Karpas-422 (cell line): ENCODE data around the gene GPR143. TPM values are rescaled to one million over a fixed set of nuclear protein-coding genes. Genes with fewer than 3 reads are reported as not detected.

Experiments
- DNase-seq: peaks from one replicate; pipeline ENCODE4 v3.0.0-alpha.2; 2015
- H2AFZ ChIP-seq: fragments of 200-600 bp; sonication (generic); 2 replicates; pipeline ENCODE4 v1.6.1; 2014; ENCODE audit warnings: antibody characterized with exemption, low read length, mixed read lengths
- H3K27ac ChIP-seq: fragments of 200-600 bp; sonication (generic); 2 replicates; pipeline ENCODE4 v1.5.1; 2014; ENCODE audit warnings: mild to moderate bottlenecking, low read length, moderate library complexity
- H3K27me3 ChIP-seq: fragments of 200-600 bp; sonication (generic); 2 replicates; pipeline ENCODE4 v1.6.1; 2014; ENCODE audit warnings: low read length, mixed read lengths
- H3K36me3 ChIP-seq: fragments of 200-600 bp; sonication (generic); 2 replicates; pipeline ENCODE4 v1.6.1; 2014; ENCODE audit warnings: low read length, mixed read lengths; ENCODE audit not compliant: insufficient read depth
- H3K4me1 ChIP-seq: fragments of 200-600 bp; sonication (generic); 2 replicates; pipeline ENCODE4 v1.6.1; 2014; ENCODE audit warnings: mild to moderate bottlenecking, low read length, mixed read lengths
- H3K4me2 ChIP-seq: fragments of 200-600 bp; sonication (generic); 2 replicates; pipeline ENCODE4 v1.6.1; 2014; ENCODE audit warnings: low read length, low read depth, mild to moderate bottlenecking; ENCODE audit not compliant: poor library complexity, severe bottlenecking
- H3K4me3 ChIP-seq: fragments of 200-600 bp; sonication (generic); 2 replicates; pipeline ENCODE4 v1.5.1; 2014; ENCODE audit warnings: mild to moderate bottlenecking, antibody characterized with exemption, low read length, mixed read lengths
- H3K79me2 ChIP-seq: fragments of 200-600 bp; sonication (generic); 2 replicates; pipeline ENCODE4 v1.6.1; 2014; ENCODE audit warnings: mild to moderate bottlenecking, low read length, mixed read lengths
- H3K9ac ChIP-seq: fragments of 200-600 bp; sonication (generic); 2 replicates; pipeline ENCODE4 v1.6.0; 2014; ENCODE audit warnings: low read length
- H3K9me2 ChIP-seq: fragments of 200-600 bp; sonication (generic), shearing (Covaris generic); replicated peaks from 2 replicates; pipeline ENCODE4 v1.6.0; 2014; ENCODE audit warnings: mild to moderate bottlenecking, low read length, moderate library complexity; ENCODE audit not compliant: insufficient read depth
- H3K9me3 ChIP-seq: fragments of 300-700, 200-600 bp; sonication (generic); 2 replicates; pipeline ENCODE4 v1.6.1; 2014; ENCODE audit warnings: low read length, mixed read lengths
- H4K20me1 ChIP-seq: fragments of 200-600 bp; sonication (generic); 2 replicates; pipeline ENCODE4 v1.6.1; 2014; ENCODE audit warnings: mild to moderate bottlenecking, antibody characterized with exemption, low read length, low read depth; ENCODE audit not compliant: insufficient read depth
- total RNA-seq: library from RNA; depleted of rRNA; stranded (reverse); fragments of >200 nt; shearing (Covaris generic); gene quantifications from 2 replicates; pipeline ENCODE4 v1.2.3, GENCODE V29; 2014; ENCODE audit warnings: low replicate concordance

The GPR143 gene
- total RNA-seq, 1 experiment from 2014 or later: not detected

DNA sequence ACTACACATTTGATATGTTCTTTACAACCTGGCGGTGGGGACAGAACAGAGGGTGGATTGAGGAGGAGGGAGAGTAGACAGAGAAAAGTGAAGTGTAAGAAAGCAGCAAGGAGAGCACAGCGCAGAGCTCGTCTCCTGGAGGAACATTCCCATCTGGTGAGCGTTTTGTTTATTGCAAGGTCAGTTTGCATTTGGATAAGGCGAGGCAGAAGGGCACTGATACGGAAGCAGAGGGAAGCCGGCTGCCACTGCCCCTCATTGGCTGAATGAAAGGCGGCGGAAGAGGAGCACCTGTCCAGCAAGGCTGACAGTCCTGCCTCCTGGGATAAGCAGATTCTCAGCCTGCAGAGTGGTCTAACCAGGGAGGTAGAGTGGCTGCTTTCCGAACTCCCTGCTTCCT lies 83.2 kb downstream of the GPR143 start:
- H3K4me3 ChIP-seq: no peak overlapping the region
- no peaks in the 10 kb centered on the region for H3K79me2 ChIP-seq
- H3K9me2 ChIP-seq: no peaks in the 10 kb centered on the region
- H3K27me3 ChIP-seq: no peaks in the 10 kb centered on the region
- H3K9ac ChIP-seq: no peak overlapping the region
- H3K27ac ChIP-seq: no peak overlapping the region
- H4K20me1 ChIP-seq: no peaks in the 10 kb centered on the region
- H2AFZ ChIP-seq: no peak overlapping the region
- H3K4me1 ChIP-seq: no peaks in the 10 kb centered on the region
- no peaks in the 10 kb centered on the region for H3K36me3 ChIP-seq
- H3K9me3 ChIP-seq: no peaks in the 10 kb centered on the region
- no peak overlapping the region for H3K4me2 ChIP-seq
- no peak for DNase-seq

- peaks cover 5% of the 10 kb centered on the region for H3K4me1 ChIP-seq
- H3K27me3 ChIP-seq: no peaks in the 10 kb centered on the region
- H4K20me1 ChIP-seq: no peaks in the 10 kb centered on the region
- no peaks in the 10 kb centered on the region for H3K36me3 ChIP-seq
- no peak overlapping the region for H2AFZ ChIP-seq
- H3K4me3 ChIP-seq: no peak overlapping the region
- H3K27ac ChIP-seq: no peak overlapping the region
- no peak overlapping the region for H3K9ac ChIP-seq
- DNase-seq: no peak
- H3K9me2 ChIP-seq: no peaks in the 10 kb centered on the region
- H3K79me2 ChIP-seq: no peaks in the 10 kb centered on the region
- H3K4me2 ChIP-seq: no peak overlapping the region
- H3K9me3 ChIP-seq: no peaks in the 10 kb centered on the region
These were observed 84.2 kb downstream of the GPR143 start for GRCh38 chrX:9681422-9681821.

DNA sequence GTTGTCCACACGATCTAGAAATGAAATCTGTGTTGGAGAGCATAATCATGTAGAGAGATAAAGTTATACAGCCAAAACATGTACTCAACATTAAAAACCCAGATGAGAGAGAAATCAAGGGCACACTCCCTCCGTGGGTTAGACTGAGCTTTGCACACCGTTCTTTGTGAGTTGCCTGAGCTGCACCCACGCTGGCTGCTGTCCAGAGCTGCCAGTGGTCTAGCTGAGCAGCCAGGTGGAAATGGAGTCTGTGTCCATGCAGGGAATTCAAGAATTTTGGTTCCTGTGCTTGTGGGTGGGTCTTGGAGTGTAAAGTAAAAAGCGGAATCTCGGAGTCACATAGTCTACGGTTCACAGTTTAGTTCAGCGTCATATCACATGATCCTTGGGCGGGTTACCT lies 84.6 kb downstream of the GPR143 start:
- Histone ChIP-seq H3K36me3 (no peaks in the 10 kb centered on the region), H2AFZ (no peak overlapping the region), H3K4me1 (peaks cover 5% of the 10 kb centered on the region), H3K27me3 (no peaks in the 10 kb centered on the region), H3K27ac (no peak overlapping the region), H3K79me2 (no peaks in the 10 kb centered on the region), H3K9me3 (no peaks in the 10 kb centered on the region), H3K4me2 (no peak overlapping the region), H4K20me1 (no peaks in the 10 kb centered on the region), H3K9me2 (no peaks in the 10 kb centered on the region), H3K4me3 (no peak overlapping the region), H3K9ac (no peak overlapping the region)
- no peak for DNase-seq

DNA sequence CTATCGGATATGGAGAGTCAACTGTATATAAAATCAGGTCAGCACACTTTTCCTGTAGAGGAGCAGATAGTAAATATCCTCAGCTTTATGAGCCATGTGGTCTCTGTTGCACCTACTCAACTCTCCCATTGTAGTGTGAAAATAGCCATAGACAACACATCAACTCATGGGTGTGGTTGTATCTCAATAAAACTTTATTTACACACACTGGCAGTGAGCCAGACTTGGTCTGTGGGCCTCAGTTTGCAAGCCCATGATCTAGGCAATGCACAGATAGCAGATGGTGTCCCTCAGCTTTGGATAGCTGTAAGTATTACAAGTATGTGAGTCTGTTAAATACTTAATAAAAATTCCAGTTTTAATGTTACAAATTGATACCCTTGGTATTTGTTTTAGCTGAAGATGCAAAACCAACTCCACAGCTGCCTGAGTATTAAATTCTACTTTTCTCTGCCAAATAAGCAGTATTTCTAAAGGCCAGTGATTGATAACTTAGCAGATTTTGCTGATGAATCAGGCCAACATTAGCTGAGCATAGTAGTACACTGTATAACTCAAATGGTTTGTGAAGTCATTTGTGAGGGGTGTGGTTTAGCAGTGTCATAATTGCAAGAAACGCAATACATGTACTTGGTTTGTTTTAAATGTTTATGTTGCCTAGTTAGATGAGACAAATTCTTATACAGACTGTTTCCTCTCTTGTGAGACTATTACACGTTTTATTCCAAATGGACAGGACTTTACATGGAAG lies 87.3 kb downstream of the GPR143 start:
- H3K27me3 ChIP-seq: no peaks in the 10 kb centered on the region
- H3K4me3 ChIP-seq: no peak overlapping the region
- H3K36me3 ChIP-seq: no peaks in the 10 kb centered on the region
- no peak overlapping the region for H2AFZ ChIP-seq
- H3K9me2 ChIP-seq: no peaks in the 10 kb centered on the region
- no peaks in the 10 kb centered on the region for H3K9me3 ChIP-seq
- no peak overlapping the region for H3K27ac ChIP-seq
- no peaks in the 10 kb centered on the region for H3K79me2 ChIP-seq
- no peak overlapping the region for H3K9ac ChIP-seq
- no peaks in the 10 kb centered on the region for H4K20me1 ChIP-seq
- DNase-seq: no peak
- peaks cover 8% of the 10 kb centered on the region for H3K4me1 ChIP-seq
- no peak overlapping the region for H3K4me2 ChIP-seq

- no peaks in the 10 kb centered on the region for H3K9me3 ChIP-seq
- H3K4me1 ChIP-seq: peaks cover 12% of the 10 kb centered on the region
- H3K4me3 ChIP-seq: no peak overlapping the region
- H2AFZ ChIP-seq: no peak overlapping the region
- H3K36me3 ChIP-seq: no peaks in the 10 kb centered on the region
- no peaks in the 10 kb centered on the region for H3K79me2 ChIP-seq
- peak overlapping the region; percentile 24 for H3K4me2 ChIP-seq
- no peak overlapping the region for H3K9ac ChIP-seq
- H4K20me1 ChIP-seq: no peaks in the 10 kb centered on the region
- no peaks in the 10 kb centered on the region for H3K27me3 ChIP-seq
- no peak overlapping the region for H3K27ac ChIP-seq
- no peak for DNase-seq
- H3K9me2 ChIP-seq: no peaks in the 10 kb centered on the region
These were observed 88.4 kb downstream of the GPR143 start for GRCh38 chrX:9677098-9677739.

- Histone ChIP-seq H3K27me3 (no peaks in the 10 kb centered on the region), H3K27ac (no peak overlapping the region), H2AFZ (no peak overlapping the region), H3K4me2 (peak overlapping the region; percentile 24), H3K36me3 (no peaks in the 10 kb centered on the region), H3K9ac (no peak overlapping the region), H3K9me3 (no peaks in the 10 kb centered on the region), H4K20me1 (no peaks in the 10 kb centered on the region), H3K79me2 (no peaks in the 10 kb centered on the region), H3K4me3 (no peak overlapping the region), H3K9me2 (no peaks in the 10 kb centered on the region), H3K4me1 (peaks cover 17% of the 10 kb centered on the region)
- DNase-seq: no peak
These were observed 88.9 kb downstream of the GPR143 start for GRCh38 chrX:9676738-9677097.

DNA sequence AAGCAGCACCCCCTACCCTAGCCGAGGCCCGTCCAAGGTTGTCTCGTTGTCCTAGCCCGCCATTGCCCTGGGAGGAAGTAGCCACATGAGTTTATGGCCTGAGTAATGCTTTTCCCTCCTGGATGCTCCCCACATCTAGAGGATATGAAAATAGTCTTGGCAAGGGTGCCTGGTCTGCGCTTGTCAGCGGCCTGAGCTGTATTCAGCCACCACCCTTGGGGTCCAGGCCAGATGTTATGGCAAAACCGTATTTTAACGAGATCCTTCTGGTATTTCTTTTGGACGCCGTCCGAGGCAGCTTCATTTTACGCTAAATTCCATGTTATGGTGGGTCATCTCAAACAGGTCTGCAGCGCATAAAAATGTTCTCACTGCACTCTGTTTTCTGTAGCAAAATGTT lies 89.3 kb downstream of the GPR143 start:
- H3K9ac ChIP-seq: no peak overlapping the region
- no peak overlapping the region for H3K4me2 ChIP-seq
- no peak overlapping the region for H2AFZ ChIP-seq
- no peaks in the 10 kb centered on the region for H3K9me3 ChIP-seq
- H3K4me1 ChIP-seq: peaks cover 21% of the 10 kb centered on the region
- no peaks in the 10 kb centered on the region for H3K36me3 ChIP-seq
- no peak for DNase-seq
- H3K27me3 ChIP-seq: no peaks in the 10 kb centered on the region
- H4K20me1 ChIP-seq: no peaks in the 10 kb centered on the region
- no peak overlapping the region for H3K27ac ChIP-seq
- no peak overlapping the region for H3K4me3 ChIP-seq
- no peaks in the 10 kb centered on the region for H3K9me2 ChIP-seq
- H3K79me2 ChIP-seq: no peaks in the 10 kb centered on the region
